Stimulated activated CD8-positive, alpha-beta memory T cell treated with anti-CD3 and anti-CD28 coated beads, Interleukin-12 subunit alpha, Interleukin-12 subunit beta, amount 100 ng/mL, for 24 hours (primary cell): Measurements from ENCODE around the gene HLA-DOA.

Experiments used
- DNase-seq: peaks from one replicate; pipeline ENCODE4 v3.0.0-alpha.2; 2020; ENCODE audit errors: extremely low read depth

The HLA-DOA gene

GRCh38 chr6:33017018-33017417 is 7.6 kb upstream of the HLA-DOA start:
- no peak for DNase-seq

- DNase-seq: no peak
Observed at GRCh38 chr6:33015798-33016197, 6.4 kb upstream of the HLA-DOA start.

- DNase-seq: no peak
Observed at GRCh38 chr6:33014841-33015634, 5.6 kb upstream of the HLA-DOA start.

GRCh38 chr6:33013608-33014007 is 4.2 kb upstream of the HLA-DOA start:
- DNase-seq: no peak

GRCh38 chr6:33010356-33010755 is 965 bp upstream of the HLA-DOA start:
- DNase-seq: no peak

- no peak for DNase-seq
Observed at GRCh38 chr6:33007831-33008400, 1.5 kb downstream of the HLA-DOA start.

GRCh38 chr6:33004940-33005339 is 4.5 kb downstream of the HLA-DOA start:
- DNase-seq: no peak

GRCh38 chr6:33001685-33002084 is 7.7 kb downstream of the HLA-DOA start:
- no peak for DNase-seq

- DNase-seq: no peak
Observed at GRCh38 chr6:33000055-33000454, 9.3 kb downstream of the HLA-DOA start.

- DNase-seq: no peak
Observed at GRCh38 chr6:32995448-32995847, 13.9 kb downstream of the HLA-DOA start.

GRCh38 chr6:32993363-32993973 is 15.9 kb downstream of the HLA-DOA start:
- no peak for DNase-seq

GRCh38 chr6:32991972-32992371 is 17.4 kb downstream of the HLA-DOA start:
- DNase-seq: no peak

- no peak for DNase-seq
Observed at GRCh38 chr6:32989368-32989767, 20.0 kb downstream of the HLA-DOA start.

- no peak for DNase-seq
Observed at GRCh38 chr6:32984622-32985389, 24.6 kb downstream of the HLA-DOA start.

- no peak for DNase-seq
Observed at GRCh38 chr6:32983964-32984621, 25.3 kb downstream of the HLA-DOA start.

- DNase-seq: no peak
Observed at GRCh38 chr6:32983493-32983848, 25.9 kb downstream of the HLA-DOA start.

- DNase-seq: no peak
Observed at GRCh38 chr6:32982702-32983492, 26.5 kb downstream of the HLA-DOA start.

- no peak for DNase-seq
Observed at GRCh38 chr6:32982084-32982701, 27.2 kb downstream of the HLA-DOA start.

- no peak for DNase-seq
Observed at GRCh38 chr6:32980488-32981038, 28.8 kb downstream of the HLA-DOA start.

GRCh38 chr6:32979720-32980487 is 29.5 kb downstream of the HLA-DOA start:
- no peak for DNase-seq
